C4-2B (cell line): ENCODE results near the gene ADGRB2.

Experiments
- H3K27ac ChIP-seq: fragments of 450-650 bp; 2 replicates; pipeline ENCODE4 v1.5.1; 2017
- ZFX ChIP-seq: fragments of 450-650 bp; IDR thresholded peaks from 2 replicates; pipeline ENCODE4 v1.6.1; 2017
- TF ChIP-seq, protein P1 (sequence below): fragments of 450-650 bp; conservative IDR thresholded peaks from 2 replicates; pipeline ENCODE4 v1.5.1; 2017; ENCODE audit warnings: mild to moderate bottlenecking

ADGRB2 gene

DNA sequence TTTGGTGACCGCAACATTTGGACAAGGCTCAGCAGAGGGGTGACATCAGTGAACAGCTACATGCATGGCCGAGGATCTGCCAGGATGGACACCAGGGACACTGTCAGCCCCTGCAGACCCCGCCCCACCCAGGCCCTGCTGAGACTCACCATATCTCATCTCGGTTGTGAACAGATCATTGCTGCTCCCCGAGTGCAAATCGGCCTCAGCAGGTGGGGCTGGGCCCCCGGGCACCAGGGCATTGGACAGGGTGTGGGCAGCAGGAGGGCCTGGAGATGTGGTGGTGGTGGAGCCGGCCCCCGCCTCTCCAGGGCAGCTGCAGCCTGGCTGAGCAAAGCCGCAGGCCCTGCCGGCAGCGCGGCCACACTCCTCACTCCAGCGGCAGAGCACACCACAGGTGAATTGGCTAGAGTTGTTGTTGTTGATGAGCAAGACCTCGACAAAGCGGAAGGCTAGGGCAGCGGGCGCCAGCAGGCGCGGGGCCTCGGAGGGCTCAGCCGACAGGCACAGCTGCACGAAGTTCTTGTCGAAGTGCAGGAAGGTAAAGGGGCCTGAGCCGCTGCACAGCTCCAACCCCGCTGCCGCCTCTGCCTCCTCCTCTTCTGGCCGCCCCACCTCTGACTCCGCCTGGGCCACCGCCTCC lies 8.2 kb downstream of the ADGRB2 start:
- no peak overlapping the region for H3K27ac ChIP-seq

DNA sequence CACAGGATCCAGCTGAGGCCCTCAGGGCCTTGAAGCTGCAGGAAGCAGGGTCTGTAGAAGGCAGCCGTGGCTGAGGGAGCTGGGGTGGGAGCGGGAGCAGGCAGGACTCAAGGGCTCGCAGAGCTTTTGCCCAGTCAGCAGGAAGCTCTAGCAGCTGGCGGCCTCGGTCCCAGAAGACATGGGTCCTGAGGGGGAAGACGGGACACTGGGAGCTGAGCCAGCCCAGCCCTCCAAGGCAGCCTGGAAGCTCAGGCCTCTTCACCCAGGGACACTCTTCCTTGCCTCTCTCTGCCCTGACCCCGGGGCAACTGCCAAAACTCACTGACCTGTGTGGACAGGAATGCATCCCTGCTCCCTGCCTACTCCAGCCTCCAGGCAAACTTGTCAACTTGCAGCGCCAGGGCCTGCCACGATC lies 8.9 kb downstream of the ADGRB2 start:
- TF ChIP-seq, protein P1, sequence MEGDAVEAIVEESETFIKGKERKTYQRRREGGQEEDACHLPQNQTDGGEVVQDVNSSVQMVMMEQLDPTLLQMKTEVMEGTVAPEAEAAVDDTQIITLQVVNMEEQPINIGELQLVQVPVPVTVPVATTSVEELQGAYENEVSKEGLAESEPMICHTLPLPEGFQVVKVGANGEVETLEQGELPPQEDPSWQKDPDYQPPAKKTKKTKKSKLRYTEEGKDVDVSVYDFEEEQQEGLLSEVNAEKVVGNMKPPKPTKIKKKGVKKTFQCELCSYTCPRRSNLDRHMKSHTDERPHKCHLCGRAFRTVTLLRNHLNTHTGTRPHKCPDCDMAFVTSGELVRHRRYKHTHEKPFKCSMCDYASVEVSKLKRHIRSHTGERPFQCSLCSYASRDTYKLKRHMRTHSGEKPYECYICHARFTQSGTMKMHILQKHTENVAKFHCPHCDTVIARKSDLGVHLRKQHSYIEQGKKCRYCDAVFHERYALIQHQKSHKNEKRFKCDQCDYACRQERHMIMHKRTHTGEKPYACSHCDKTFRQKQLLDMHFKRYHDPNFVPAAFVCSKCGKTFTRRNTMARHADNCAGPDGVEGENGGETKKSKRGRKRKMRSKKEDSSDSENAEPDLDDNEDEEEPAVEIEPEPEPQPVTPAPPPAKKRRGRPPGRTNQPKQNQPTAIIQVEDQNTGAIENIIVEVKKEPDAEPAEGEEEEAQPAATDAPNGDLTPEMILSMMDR, result no peak
- TF ChIP-seq ZFX, result no peak
- H3K27ac ChIP-seq, result no peak overlapping the region

More for the DNA sequence above, 8.2 kb downstream of the ADGRB2 start:
- TF ChIP-seq, protein P1, result no peak
- no peak for TF ChIP-seq ZFX

DNA sequence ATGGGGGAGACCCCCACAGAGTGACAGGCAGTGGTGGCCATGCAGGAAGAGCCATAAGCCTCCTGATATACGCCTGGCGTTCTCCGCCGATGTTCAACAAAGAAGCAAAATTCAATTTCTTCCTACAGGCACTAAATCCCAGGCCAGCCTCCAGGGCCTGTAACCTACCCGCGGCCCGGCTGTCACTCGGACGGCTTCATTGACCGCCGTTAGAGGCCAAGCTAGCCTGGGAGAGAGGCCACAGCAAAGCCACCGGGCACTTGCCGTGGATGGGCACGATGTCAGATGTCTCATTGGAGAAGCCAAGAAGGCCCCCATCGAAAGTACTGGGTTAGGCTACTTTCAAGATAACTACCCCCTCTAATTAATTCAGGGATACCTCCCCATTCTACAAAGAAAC lies 9.7 kb downstream of the ADGRB2 start:
- H3K27ac ChIP-seq, result no peak overlapping the region
- no peak for TF ChIP-seq ZFX
- TF ChIP-seq, protein P1, result no peak

DNA sequence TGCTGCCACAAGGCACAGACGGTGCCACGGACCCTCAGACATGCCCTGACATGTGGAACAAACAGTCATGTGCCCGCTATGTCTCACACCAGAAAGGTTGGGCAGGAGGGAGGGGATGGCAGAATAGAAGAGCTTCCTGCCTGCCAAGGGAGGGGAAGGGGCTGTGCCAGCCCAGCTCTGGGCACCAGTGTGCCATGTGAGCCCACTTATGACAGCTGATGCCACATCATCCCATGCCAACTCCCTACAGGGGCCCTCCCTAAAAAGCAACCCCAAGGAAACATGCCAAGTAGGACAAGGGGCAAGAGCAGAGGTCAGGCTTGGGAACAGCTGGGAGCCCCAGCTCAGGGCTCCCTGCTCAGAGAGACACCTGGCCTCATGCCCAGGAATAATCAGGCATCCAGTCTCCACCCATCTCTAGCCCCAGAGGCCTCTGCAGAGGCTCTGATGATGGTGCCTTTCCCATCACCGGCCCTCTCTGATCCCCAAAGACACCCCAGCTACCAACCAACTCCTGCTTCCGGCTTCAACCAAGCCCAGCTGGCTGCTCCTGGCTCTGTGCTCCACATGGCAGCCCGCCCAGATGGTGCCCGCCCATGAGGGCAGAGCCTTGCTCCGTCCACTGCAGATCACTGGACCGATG lies 10.3 kb downstream of the ADGRB2 start:
- no peak overlapping the region for H3K27ac ChIP-seq
- TF ChIP-seq, protein P1, result no peak
- no peak for TF ChIP-seq ZFX

DNA sequence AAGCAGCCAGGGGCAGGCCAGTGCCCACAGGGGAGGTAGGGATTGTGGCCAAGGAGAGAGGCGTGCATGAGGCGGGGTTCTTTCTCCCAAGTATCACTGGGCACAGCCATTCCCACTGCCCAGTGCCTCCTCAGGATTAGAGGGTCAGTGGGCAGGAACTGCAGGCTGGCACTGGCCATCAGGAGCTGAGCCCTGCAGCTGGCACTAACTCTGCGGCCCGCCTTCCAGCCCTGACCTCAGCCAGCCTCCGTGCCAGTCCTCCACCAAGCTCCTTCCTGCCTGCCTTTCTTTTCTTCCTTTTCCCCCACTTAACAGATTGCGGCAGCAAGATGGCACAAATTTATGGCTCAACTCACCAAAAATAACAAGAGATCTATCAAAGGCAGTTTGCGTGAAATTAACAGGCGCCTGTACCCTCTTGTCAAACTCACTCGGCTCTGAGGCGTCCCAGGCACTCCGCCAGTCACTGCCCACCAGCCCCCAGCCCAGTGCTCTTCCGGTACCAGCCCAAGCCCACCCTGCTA lies 11.1 kb downstream of the ADGRB2 start:
- TF ChIP-seq, protein P1, result no peak
- TF ChIP-seq ZFX, result no peak
- H3K27ac ChIP-seq, result no peak overlapping the region

DNA sequence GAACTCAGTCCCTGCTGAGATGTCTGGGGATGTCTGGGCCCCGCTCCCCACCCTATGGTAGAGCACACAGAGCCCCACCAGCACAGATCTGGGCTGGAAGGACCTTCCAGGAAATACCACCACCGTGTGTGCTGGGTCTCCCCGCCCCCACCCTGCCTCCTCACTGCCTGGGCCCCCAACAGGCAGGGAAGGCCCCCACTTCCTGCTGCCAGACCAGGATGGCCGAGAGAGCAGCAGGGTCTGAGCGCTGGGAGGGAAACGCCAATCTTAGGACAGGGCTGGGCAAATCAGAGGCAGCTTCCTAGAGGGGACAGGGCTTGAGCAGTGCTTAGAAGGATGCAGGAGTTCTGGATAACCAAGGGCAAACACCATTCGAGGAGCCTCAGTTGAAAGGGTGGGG lies 11.9 kb downstream of the ADGRB2 start:
- no peak overlapping the region for H3K27ac ChIP-seq
- TF ChIP-seq ZFX, result no peak
- TF ChIP-seq, protein P1, result no peak

DNA sequence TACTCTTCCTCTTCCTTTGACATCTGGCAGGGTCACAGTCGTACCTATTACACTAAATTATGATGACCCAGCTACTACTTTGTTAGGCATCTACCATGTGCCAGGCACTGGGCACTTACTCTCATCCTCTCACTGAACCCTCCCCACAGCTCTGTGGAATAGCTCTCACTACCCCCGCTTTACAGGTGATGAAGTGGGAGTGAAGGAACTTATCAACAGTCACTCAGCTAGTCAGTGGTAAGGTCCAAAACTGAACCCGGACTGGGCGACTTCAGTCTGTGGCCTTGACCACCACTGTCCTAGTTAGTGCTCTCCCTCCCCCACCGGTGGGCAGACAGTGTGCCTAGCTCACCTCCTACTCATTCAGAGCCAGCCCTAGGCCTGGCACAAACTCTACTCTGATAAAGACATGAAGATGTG lies 12.3 kb downstream of the ADGRB2 start:
- H3K27ac ChIP-seq, result no peak overlapping the region
- TF ChIP-seq, protein P1, result no peak
